Measurements from ENCODE around the gene ACOT11. TPM values are rescaled to one million over a fixed set of nuclear protein-coding genes. Genes with fewer than 3 reads are reported as not detected.

The ACOT11 gene
- total RNA-seq, 1 donor from 2014 or later, result 0.40 TPM

DNA sequence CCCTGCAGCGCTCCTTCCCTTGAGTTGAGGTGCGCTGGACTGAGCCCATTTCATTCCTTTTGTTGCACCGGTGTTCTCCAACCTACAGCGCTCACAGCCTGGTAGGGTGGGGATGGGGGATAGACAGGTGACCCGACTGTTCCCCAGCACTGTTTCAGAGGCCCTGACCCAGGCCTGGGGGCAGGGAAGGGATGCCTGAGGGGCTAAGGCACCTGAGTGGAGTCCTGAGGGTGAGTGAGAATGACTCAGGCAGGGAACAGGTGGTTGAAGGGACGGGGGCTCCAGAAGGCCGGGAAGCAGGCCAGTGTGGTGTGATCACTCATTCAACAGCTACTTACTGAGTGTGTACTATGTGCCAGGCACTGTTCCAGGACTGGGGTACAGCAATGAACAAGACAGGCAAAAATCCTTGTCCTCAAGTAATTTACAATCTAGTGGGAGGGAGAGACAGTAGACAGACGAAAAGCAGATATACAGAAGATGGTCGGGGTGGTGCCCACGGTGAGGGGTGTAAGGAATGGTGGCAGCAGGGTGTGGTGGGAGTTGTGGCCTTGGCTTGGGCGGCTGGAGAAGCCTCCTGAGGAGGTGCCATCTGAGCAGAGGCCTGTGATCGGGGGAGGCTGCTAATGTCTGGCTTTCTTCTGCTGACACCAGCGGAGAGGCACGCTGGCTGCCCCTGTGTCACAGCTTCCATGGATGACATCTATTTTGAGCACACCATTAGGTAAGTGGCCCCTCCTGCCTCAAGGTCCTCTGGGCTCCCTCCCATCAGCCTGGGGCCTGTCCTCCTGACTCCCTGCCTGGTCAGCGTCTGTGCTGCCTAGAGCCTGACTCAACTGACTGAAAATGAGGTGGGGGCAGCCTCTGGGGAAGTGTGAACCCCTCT lies 37.4 kb downstream of the ACOT11 start:
- no peak for DNase-seq (ENCODE audit: low read depth in 2 of 2)

DNA sequence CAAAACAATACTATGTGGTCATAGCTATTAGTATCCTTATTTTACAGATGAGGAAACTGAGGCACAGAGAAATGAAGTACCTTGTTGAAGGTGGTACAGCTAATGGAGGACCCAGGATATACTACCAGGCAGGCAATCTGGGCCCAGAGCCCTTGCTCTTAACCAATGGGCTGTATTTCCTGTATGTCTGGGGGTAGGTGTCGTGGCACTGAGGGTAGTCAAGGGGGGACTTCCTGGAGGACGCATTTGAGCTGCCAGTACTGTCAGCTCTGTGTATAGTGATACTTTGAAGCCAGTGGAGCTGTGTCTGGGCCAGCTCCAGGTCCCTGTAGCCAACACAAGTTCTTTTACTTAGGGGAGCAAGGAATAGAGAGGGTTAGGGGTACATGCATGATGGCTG lies 40.3 kb downstream of the ACOT11 start:
- DNase-seq (ENCODE audit: low read depth in 2 of 2), result no peak

DNA sequence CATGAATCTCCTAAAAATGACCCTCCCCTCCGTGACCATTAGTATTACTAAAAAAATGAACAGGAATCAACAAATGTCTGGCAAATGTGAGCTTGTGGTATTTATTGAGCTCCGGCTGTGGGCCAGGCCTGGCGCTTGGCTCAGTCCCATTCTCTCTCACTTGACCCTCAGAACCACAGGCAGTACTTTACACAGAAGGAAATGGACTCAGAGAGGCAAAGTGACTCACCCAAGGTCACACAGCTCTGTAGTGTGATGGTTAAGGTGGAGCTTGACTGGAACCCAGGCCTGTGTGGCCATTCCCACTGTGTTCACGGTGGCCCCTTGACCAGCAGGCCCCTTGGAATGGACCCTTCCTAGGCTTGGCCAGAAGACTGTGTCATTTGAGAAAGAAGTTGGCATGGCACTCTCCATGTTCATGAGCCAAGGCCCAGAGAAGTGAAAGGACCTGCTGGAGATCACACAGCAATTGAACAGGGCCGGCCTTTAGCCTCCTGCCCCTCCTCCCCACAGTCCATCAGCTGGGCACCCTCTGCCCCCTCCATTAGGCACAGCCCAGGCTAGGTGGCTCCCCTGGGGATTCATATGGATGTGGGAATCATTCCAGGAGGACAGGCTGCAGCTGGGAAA lies 43.2 kb downstream of the ACOT11 start:
- DNase-seq (ENCODE audit: low read depth in 2 of 2), result peak in 1 of 2 donors; percentile 61

DNA sequence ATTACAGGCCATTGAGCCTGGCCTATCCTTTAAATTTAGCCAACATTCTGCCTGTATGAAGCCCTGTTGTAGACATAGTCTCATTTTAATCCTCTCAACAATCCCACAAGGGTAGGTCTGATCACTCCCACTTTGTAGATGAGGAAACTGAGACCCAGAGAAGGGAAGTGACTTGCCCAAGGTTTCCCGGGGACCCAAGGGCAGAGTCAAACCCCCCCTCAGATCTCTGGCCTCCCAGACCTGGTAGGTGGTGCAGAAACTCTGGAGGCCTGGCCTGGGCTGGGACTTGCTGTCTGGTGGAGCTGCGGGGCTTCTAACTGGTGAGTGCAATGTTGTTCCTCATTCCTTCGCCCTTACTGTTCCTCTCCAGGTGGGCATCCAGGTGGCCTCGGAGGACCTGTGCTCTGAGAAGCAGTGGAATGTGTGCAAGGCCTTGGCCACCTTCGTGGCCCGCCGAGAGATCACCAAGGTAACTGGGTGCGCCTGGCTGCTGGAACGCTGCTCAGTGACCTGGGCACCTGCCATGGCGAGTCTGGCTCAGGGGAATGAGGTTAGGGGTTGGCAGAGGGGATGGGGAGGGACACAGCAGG lies 45.6 kb downstream of the ACOT11 start:
- no peak for DNase-seq (ENCODE audit: low read depth in 2 of 2)

DNA sequence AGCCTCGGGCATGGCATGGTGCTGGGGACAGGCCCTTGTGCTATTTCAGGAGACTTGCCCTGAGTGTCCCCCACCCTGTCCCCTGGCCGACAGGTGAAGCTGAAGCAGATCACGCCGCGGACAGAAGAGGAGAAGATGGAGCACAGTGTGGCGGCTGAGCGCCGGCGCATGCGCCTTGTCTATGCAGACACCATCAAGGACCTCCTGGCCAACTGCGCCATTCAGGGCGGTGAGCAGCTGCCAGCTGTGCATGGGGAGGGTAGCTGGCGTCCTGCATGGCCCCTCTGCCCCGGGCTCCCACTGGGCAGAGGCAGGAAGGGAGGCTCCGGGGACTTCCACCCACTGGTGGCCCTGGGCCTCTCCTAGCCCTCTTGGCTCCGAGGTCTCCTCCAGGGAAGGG lies 46.4 kb downstream of the ACOT11 start:
- no peak for DNase-seq (ENCODE audit: low read depth in 2 of 2)

DNA sequence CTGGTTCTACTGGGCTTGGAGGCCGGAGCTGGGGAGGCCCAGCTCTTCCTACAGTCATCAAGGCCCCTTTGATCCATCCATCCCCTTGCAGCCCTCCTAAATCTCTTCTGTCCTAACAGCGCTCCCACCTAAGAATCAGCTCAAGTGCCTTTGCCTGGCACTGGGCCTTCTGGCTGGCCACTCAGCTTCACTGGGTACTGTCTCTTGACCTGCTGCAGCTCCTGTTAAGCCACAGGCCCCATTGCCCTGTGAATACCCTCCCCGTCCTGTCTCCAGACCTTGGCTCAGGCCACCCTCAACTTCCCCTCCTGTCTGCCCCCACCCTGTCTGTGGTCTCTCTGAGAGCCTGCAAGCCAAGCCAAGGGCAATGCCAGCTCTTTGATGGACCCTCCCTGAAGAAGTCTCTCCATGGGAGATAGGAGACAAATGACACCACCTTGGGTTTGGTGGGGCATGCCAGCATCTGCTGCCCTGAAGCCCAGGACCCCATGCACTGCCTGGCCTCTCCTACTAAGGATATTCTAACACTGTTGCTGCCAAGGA lies 48.0 kb downstream of the ACOT11 start:
- DNase-seq (ENCODE audit: low read depth in 2 of 2), result no peak

DNA sequence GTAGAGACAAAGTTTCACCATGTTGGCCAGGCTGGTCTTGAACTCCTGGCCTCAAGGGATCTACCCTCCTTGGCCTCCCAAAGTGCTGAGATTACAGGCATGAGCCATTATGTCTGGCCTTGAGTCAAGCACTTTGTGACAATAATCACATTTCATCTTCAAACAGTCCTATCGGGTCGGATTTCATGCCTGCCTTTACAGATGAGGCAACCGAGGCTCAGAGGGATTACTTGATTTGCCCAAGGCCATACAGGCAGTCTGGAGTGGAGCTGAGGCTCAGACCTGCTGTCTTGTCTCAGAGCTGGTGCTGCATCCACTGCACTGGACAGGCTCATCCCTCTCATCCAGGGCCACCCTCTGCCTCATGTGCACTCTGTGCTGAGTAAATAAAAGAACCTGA lies 48.7 kb downstream of the ACOT11 start:
- no peak for DNase-seq (ENCODE audit: low read depth in 2 of 2)

DNA sequence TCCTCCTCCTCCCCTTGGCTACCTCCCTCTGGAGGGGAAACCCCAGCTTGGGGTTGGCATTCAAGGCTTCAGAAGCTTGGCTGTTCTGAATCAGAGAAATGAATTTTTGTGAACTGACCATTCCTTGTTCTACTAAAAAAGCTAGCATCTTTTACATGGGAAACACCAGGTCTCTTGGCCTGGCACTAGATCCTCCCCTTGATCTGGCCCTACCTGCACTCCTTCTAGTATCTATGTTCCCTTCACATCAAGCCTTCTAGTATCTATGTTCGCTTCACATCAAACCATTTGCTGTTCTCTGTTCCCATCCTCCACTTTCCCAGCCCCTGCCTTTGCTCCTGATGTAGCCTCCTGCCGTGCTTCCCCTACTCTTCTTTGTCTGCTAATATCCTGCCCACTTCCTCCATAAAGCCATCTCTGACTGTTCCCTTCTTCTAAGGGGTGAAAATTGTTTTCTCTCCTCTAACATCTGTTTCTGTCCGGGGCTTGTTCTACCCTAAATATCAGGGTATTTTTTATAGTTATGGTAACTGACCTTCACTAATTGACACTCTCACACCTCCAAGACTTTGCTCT lies 49.5 kb downstream of the ACOT11 start:
- no peak for DNase-seq (ENCODE audit: low read depth in 2 of 2)

DNA sequence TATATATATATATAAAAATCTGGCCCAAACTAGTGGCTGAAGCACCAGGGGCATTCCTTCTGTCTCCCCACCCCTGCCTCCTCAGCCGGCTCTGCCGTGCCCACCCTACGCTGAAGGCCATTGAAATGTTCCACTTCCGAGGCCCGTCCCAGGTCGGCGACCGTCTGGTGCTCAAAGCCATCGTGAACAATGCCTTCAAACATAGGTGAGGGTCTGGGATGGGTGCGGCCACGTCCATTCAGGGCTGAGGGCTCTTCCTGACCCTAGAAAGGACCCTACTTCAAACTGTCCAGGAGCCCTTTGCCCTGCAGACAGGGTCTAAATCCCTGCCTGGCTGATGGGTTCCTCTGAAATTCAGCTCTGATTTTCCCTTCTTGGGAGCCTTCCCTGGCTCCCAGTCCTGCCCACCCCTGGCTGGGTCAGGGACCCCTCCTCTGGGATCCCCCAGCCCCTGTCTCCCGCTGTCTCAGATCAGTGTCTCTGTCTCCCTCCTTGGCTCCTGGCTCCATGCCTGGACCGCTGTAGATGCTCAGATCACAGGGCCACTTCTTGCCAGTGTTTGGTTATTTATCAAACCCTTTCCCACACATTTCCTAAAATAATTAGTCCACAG lies 51.3 kb downstream of the ACOT11 start:
- no peak for DNase-seq (ENCODE audit: low read depth in 2 of 2)

DNA sequence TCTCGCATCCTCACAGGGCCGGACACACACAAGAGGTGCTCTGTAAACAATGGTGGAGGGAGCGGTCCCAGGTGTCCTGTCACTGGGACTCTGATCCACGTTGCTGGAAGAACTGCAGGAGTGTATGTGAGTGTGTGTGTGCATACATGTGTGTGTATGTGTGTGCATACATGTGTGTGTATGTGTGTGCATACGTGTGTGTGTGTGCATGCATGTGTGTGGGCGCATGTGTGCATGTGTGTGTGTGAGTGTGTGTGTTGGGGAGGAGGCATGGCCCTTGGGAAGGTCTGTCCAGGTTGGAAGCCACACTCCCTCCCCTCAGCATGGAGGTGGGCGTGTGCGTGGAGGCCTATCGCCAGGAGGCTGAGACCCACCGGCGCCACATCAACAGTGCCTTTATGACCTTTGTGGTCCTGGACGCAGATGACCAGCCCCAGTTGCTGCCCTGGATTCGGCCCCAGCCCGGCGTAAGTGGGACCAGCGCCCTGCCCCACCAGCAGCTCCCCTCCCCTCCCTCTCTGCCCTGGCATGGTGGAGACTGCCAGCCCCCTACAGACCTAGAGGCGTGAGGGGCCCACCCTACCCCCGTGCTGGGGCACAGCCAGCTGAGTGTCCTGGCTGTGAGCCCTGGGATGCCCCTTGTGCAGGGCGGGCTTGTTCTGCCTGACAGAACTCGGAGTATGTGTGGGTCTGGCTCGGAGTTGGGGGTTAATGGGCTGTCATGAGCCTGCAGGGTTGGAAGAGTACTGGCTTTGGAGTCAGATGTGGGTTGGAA lies 53.1 kb downstream of the ACOT11 start:
- DNase-seq (ENCODE audit: low read depth in 2 of 2), result no peak

DNA sequence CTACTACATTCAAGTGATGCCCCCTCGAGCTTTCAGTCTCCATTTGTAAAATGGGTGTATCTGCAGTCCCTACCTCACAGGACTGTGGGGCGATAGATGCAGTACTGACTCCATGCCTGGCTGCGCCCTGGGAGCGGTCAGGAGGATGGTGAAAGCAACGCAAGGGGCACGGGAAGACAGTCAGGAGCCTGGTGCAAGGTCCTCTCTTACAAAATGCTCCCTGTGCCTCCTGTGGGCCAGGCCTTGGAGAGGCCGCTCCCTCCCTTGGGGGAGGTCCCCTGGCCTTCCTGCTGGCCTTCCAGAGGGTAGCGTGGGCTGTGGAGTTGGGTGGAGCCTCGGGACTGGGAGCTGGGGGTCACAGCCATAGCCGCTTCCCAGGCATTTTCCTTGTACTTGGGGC lies 53.7 kb downstream of the ACOT11 start:
- DNase-seq (ENCODE audit: low read depth in 2 of 2), result no peak

DNA sequence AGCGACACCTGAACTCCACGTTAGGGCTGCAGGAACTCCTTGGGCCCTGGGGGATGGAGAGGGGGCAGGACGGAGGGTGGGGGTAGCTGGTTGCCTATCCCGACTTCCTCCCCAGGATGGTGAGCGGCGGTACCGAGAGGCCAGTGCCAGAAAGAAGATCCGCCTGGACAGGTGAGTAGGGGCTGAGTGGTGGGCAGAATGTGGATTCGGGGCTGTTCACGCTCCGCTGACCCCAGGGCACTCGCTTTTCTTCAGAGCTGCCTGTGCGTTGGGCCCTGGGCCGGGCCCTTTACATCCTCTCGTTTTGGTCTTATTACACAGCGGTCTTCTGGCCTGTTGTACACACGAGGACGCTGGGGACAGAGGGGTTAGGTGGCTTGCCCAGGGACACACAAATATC lies 54.5 kb downstream of the ACOT11 start:
- no peak for DNase-seq (ENCODE audit: low read depth in 2 of 2)

DNA sequence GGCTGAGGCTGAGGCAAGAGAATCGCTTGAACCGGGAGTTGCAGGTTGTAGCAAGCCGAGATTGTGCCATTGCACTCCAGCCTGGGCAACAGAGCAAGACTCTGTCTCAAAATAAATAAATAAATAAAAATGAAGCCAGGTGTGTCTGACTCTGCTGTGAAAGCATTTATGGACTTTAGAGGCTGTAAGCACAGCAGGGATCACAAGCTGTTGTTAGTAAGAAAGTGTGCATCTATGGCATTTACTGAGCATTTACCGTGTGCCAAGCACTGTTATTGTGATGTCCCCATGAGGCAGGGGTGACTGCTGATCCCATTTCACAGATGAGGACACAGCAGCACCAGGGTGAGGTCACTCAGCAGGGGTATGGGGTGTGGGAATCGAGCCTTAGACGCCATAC lies 55.2 kb downstream of the ACOT11 start:
- no peak for DNase-seq (ENCODE audit: low read depth in 2 of 2)

DNA sequence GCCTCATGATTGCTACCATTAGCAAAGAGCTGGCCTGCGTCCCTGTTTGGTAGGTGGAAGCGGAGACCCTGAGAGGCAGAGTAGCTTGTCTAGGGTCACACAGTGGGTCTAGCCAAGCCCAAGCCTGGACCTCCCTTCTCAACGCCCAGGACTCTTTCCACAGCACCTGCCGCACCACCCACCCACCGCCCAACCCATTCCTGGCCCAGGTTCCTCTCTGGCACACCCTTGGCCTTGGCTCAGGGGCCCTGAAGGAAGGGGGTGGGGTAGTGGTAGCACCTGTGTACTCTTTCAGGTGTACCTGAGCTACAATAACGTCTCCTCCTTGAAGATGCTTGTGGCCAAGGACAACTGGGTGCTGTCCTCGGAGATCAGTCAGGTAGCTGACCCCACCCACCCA lies 56.0 kb downstream of the ACOT11 start:
- no peak for DNase-seq (ENCODE audit: low read depth in 2 of 2)

DNA sequence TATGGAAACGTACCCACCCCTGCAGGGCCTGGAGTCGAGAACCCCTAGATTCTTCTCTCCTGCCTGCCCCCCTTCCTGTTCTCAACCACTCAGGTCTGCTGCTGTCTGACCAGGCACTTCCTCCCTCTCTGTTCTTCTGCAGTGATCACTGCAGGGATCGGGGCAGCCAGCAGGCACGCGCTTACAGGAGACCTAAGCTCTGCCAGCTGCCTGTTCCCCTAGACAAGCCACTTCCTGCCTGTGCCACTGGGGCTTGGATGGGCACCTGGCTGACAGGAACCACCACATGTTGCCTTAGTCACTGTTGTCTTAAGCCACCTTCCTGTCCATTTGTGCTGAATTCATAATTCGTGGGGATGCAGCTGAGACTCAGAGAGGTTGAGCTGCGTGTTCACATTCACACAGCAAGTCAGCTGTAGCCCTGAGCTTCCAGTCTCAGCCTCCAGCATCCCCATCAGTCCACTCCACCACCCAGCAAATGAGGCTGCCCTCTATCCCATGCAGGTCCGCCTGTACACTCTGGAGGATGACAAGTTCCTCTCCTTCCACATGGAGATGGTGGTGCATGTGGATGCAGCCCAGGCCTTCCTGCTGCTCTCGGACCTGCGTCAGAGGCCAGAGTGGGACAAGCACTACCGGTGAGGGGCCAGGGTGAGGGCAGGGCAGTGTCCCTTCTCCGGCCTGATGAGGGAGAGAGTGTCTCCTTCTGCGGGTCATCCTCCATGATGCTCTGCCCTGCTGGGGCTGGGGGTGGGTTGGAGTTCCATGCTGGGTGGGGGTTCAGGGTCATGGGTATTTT lies 56.7 kb downstream of the ACOT11 start:
- DNase-seq (ENCODE audit: low read depth in 2 of 2), result peak; percentile 38 to 41

DNA sequence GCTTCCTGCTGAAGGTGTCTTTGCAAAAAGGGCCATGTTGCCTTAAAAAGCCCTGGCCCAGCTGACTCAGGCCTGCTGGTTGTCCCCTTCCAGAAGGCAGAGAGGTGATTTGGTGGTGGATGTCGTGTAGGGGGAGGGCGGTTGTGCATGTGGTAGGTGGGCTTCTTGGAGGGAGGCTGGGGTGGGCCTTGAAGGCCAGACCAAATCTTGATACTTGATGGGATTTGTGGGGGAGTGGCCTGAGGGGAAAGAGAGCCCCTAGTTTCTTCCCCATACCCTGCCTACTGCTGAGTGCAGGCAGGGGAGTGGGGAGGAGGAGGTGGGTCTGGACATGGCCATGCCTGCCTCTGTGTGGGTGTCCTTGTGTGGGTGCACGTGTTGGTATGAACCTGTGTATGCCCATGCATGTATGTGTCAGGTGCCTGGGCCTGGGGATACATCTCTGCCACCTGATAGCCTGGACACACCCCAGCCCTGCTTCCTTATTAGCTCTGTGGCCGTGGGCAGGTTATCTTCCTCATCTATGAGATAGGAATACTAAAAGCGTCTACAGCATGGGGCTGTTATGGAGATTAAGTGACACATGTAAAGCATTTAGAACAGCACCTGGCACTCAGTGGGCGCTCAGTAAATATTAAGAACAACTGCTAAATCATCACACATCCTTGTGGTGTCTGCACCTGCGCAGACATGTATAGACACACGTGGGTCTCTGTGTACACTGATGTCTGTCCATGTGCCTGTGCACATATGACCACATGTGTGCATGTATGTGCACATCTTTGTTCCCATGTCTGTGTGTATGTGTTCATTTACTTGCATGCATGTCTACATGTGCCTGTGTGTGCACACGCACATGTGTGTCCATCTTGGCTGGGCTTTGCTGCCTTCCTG lies 58.3 kb downstream of the ACOT11 start:
- DNase-seq (ENCODE audit: low read depth in 2 of 2), result no peak

DNA sequence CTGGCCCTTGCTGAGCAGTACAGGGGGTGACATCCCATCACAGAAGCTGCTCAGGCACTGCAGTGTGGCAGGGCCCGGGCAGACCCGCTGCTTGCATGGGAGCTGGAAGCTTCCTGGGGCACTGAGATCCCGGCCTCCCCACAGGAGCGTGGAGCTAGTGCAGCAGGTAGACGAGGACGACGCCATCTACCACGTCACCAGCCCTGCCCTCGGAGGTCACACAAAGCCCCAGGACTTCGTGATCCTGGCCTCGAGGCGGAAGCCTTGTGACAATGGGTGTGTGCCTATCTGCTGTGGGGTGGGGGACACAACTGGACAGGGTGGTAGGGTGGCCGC lies 58.9 kb downstream of the ACOT11 start:
- no peak for DNase-seq (ENCODE audit: low read depth in 2 of 2)

DNA sequence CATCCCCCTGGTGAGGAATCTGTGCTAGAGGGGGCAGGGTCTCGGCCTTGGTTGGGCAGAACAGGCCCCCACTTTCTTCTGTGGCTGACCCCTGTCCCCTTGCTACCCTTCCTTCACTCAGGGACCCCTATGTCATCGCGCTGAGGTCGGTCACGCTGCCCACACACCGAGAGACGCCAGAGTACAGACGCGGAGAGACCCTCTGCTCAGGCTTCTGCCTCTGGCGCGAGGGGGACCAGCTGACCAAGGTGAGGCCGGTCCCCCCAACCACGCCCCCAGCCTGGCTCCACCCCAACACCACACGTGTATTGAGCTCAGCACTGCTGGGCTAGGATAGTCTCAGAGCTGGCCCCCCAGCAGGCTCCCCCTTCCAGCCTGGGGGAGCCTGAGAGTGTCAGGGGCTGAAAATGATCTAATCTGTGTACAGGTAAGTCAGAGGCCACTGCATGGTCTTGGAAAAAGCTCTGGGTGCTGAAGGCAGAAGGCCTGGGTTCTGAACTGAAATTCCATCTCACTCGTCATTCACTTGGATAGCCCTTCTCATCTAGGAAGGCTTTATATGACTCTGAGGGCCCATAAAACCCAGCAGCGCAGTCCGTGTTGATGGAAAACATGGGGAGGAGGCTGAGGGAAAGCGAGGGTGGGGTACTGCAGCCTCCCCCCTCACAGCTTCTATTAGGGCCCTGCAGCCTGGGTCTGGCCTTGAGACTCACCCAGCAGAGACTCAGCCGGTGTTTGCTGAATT lies 60.0 kb downstream of the ACOT11 start:
- DNase-seq (ENCODE audit: low read depth in 2 of 2), result no peak

Data from lung microvascular endothelial cell (primary cell).